Measurements from ENCODE around the gene NBPF6.
"Not testable (repeated sequence)": the region's sequence is repeated elsewhere in the genome, so short reads cannot be mapped to it uniquely, and the experiment has no call there.

Gene NBPF6

DNA sequence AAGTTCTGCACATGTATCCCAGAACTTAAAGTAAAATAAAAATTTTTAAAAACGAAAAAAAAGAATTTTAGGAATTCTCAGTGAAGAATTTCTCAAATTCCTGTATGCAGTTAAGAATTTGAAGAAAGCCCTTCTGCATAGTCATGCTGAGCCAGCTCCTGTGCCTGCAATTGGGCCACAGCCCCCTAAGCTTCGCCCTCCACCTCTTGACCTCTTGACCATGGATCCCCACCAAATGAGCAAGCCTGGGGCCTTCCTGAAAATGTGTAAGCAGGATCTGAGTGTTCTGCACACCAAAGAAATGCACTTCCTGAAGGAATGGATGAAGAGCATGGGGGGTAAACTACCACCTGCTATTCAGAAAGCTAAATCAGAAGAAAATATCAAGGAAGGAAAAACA lies 52.0 kb downstream of the NBPF6 start:
- DNase-seq = no peak

DNA sequence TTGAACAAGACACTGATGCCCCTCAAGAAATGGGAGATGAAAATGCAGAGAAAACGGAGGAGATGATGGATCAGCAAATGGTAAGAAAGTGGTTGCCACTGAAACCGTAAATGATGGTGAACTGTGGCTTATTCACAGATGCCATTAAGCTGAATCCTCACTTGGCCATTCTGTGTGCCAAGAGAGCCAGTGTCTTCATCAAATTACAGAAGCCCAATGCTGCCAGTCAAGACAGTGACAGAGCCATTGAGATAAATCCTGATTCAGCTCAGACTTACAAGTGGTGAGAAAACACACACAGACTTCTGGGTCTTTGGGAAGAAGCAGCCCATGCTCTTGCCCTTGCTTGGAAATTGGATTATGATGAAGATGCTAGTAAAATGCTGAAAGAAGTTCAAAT lies 52.5 kb downstream of the NBPF6 start:
- no peak for DNase-seq

DNA sequence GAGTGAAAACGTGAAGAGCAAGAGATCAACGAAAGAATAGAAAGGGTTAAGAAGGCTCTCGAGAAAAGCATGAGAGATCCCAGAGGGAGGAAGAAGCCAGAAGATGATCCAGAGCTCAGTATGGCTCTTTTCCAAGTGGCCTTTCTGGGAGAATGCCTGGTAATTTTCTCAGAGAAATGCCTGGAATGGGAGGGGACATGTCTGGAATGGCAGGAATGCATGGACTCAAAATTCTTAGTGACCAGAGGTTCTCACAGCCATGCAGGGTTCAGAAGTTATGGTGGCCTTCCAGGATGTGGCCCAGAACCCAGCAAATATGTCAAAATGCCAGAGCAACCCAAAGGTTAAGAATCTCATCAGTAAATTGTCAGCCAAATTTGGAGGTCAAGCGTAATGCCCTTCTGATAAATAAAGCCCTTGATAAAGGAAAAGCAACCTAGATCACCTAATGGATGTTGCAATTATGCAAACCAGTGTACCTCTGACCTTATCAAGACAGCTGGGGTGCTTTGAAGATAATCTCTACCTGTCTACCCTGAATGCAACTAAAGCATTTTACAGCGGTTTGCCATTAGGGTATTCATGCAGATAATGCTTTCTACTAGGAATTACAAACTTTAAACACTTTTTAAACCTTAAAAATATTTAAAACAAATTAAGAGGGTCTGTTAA lies 53.1 kb downstream of the NBPF6 start:
- DNase-seq = no peak

DNA sequence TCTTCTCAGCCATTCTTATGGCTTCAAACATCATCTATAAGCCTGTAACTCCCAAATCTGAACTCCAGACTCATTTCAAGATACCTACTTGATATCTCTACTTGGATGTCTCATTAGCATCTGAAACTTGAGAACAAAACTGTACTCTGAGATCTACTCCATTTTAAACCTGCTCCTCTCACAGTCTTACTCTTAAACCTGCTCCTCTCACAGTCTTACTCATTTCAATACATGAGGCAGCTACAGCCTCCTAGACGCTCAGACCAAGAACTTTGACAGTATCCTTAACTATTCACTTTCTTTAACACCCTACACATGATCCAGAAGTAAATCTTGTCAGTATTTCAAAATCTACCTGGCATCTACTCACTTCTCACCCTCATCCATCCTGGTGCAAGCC lies 54.3 kb downstream of the NBPF6 start:
- no peak for DNase-seq

DNA sequence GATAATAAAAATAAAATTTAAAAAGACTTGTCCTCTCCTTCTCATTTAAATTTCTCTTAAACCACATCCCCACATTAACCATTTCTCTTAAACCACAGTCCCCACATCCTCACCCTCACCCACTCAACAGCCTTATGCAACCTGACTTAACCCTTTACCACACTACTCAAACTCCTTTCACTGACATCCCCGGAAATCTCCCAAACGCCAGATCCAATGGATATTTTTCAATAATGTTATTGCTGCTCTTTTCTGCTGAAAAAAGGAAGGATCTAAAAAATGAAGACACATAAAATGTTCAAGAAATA lies 55.6 kb downstream of the NBPF6 start:
- DNase-seq = no peak

DNA sequence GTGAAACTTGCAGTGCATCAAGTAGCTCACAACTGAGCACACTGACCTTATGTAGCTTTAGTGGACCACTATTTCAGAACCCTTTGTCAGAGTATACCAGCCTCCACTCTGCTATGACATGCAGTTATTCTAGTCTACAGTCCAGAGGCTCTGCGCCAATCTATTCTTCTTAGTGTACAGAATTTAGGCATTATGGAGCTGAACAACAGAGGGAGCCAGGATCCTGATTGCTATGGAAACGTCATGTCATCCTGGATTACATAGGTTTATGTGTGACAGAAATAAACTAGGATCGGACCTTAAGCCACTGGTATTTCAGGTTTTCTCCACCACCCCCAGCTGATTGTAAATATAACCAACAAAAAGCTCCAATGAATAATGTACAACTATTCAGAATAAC lies 61.6 kb downstream of the NBPF6 start:
- no peak for DNase-seq

DNA sequence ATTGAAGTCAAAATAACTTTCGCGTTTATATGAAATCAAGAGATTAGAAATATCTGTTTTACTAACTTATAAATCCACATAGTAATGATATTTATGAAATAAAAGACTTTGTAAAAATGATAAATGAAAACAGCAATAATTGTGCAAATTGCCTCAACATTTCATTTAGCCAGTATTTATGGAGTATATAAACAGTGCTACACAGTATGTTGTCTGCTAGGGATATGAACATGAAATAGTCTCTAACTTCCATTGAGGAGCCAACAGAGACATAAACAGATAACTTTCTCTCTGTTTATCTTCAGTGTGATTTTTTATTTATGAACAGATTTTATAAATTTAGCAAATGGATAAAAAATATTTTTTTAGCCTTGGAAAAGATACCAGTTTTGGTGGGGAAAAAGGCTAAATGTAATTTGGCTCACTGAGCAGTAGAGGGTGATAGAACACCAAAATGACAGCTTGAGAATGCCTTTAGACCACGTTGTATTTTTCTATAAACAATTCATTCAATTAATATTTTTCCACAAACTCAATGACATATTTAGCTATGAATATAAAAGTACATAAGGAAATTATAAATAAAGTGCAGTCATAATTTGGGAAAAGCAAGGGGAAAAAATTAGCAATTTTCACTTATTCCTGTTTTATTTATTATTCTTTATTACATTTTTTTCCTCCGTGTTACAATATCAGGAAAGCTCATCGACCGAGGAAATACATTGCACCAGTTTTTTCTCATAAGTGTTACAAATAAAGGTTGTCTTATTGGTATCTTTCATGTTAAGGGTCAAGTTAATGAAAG lies 62.3 kb downstream of the NBPF6 start:
- DNase-seq = no peak

DNA sequence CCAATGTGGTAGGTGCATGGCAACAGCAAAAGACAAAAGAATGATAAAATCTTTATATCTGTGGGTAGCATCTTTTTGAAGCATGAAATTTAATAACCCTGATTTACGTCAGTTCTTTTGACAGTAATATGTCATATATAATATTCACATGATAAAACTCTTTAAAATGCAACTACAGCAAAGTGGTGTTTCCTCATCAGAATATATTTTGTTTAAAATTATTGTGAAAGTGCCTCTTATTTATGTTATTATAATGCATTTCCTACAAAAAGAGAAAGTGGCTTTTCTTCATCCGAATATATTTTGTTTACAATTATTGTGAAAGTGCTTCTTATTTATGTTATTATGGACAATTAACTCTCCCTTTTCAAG lies 62.9 kb downstream of the NBPF6 start:
- no peak for DNase-seq

DNA sequence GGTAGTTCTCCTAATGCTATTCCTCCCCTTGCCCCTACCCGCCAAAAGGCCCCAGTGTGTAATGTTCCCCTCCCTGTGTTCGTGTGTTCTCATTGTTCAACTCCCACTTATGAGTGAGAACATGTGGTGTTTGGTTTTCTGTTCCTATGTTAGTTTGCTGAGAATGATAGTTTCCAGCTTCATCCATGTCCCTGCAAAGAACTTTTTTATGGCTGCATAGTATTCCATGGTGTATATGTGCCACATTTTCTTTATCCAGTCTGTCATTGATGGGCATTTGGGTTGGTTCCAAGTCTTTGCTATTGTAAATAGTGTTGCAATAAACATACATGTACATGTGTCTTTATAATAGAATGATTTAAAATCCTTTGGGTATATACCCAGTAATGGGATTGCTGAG lies 63.8 kb downstream of the NBPF6 start:
- not testable (repeated sequence) for DNase-seq

DNA sequence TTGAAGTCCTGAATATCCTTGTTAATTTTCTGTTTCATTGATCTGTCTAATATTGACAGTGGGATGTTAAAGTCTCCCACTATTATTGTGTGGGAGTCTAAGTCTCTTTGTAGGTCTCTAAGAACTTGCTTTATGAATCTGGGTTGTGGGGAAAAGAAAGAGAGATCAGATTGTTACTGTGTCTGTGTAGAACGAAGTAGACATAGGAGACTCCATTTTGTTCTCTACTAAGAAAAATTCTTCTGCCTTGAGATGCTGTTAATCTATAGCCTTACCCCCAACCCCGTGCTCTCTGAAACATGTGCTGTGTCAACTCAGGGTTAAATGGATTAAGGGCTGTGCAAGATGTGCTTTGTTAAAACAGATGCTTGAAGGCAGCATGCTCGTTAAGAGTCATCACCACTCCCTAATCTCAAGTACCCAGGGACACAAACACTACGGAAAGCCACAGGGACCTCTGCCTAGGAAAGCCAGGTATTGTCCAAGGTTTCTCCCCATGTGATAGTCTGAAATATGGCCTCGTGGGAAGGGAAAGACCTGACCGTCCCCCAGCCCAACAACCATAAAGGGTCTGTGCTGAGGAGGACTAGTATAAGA lies 67.3 kb downstream of the NBPF6 start:
- DNase-seq = not testable (repeated sequence)
